HG02943 (cell line): ENCODE data around the gene DYRK1A.

Experiments
- ATAC-seq: cut with Tn5 transposase; IDR thresholded peaks from one replicate; pipeline ENCODE4 v1.9.1; 2021; ENCODE audit warnings: mild to moderate bottlenecking, low read depth, moderate library complexity; ENCODE audit not compliant: unreplicated experiment

Gene DYRK1A

GRCh38 chr21:37472581-37472980, 106.0 kb downstream of the DYRK1A start:
- no peak for ATAC-seq

GRCh38 chr21:37473491-37473890, 106.9 kb downstream of the DYRK1A start:
- ATAC-seq: no peak

GRCh38 chr21:37474342-37474741, 107.8 kb downstream of the DYRK1A start:
- no peak for ATAC-seq

- ATAC-seq: no peak
Measured at GRCh38 chr21:37475186-37475868, 108.8 kb downstream of the DYRK1A start.

GRCh38 chr21:37478794-37479193, 112.2 kb downstream of the DYRK1A start:
- no peak for ATAC-seq

- no peak for ATAC-seq
Measured at GRCh38 chr21:37483776-37484175, 117.2 kb downstream of the DYRK1A start.

- no peak for ATAC-seq
Measured at GRCh38 chr21:37484535-37485474, 118.2 kb downstream of the DYRK1A start.

- ATAC-seq: no peak
Measured at GRCh38 chr21:37489553-37489952, 123.0 kb downstream of the DYRK1A start.

GRCh38 chr21:37490084-37490483, 123.5 kb downstream of the DYRK1A start:
- no peak for ATAC-seq

- no peak for ATAC-seq
Measured at GRCh38 chr21:37496972-37497371, 130.4 kb downstream of the DYRK1A start.

- ATAC-seq: no peak
Measured at GRCh38 chr21:37498664-37499063, 132.1 kb downstream of the DYRK1A start.

GRCh38 chr21:37502947-37503346, 136.4 kb downstream of the DYRK1A start:
- ATAC-seq: no peak

- ATAC-seq: no peak
Measured at GRCh38 chr21:37503848-37504467, 137.4 kb downstream of the DYRK1A start.

GRCh38 chr21:37505963-37506362, 139.4 kb downstream of the DYRK1A start:
- no peak for ATAC-seq

- no peak for ATAC-seq
Measured at GRCh38 chr21:37507716-37508115, 141.1 kb downstream of the DYRK1A start.

GRCh38 chr21:37508341-37508740, 141.8 kb downstream of the DYRK1A start:
- ATAC-seq: no peak

- no peak for ATAC-seq
Measured at GRCh38 chr21:37509802-37510393, 143.3 kb downstream of the DYRK1A start.

GRCh38 chr21:37511848-37512247, 145.3 kb downstream of the DYRK1A start:
- no peak for ATAC-seq

GRCh38 chr21:37513383-37513782, 146.8 kb downstream of the DYRK1A start:
- no peak for ATAC-seq

GRCh38 chr21:37514038-37514667, 147.6 kb downstream of the DYRK1A start:
- no peak for ATAC-seq
